HEK293 (cell line): ENCODE results near the gene TMEM50B.

Experiments used
- BCL11A ChIP-seq: fragments of 450-650 bp; formaldehyde crosslinking; IDR thresholded peaks from 2 replicates; pipeline ENCODE4 v1.5.1; 2016; ENCODE audit warnings: low read depth, missing biosample characterization, missing genetic modification characterization
- KLF17 ChIP-seq: fragments of 450-650 bp; formaldehyde crosslinking; IDR thresholded peaks from 2 replicates; pipeline ENCODE4 v1.5.1; 2016; ENCODE audit warnings: missing biosample characterization, missing genetic modification characterization
- KLF8 ChIP-seq: fragments of 450-650 bp; formaldehyde crosslinking; IDR thresholded peaks from 2 replicates; pipeline ENCODE4 v1.5.1; 2016; ENCODE audit warnings: missing biosample characterization, missing genetic modification characterization
- MZF1 ChIP-seq: fragments of 450-650 bp; formaldehyde crosslinking; IDR thresholded peaks from 2 replicates; pipeline ENCODE4 v1.5.1; 2017; ENCODE audit warnings: missing biosample characterization, missing genetic modification characterization, borderline replicate concordance
- PRDM2 ChIP-seq: fragments of 450-650 bp; formaldehyde crosslinking; IDR thresholded peaks from 2 replicates; pipeline ENCODE4 v1.5.1; 2016; ENCODE audit warnings: missing biosample characterization, missing genetic modification characterization, borderline replicate concordance
- TSHZ1 ChIP-seq: fragments of 450-650 bp; formaldehyde crosslinking; IDR thresholded peaks from 2 replicates; pipeline ENCODE4 v1.5.1; 2016; ENCODE audit warnings: missing biosample characterization, missing genetic modification characterization, borderline replicate concordance
- WT1 ChIP-seq: fragments of 450-650 bp; formaldehyde crosslinking; IDR thresholded peaks from 2 replicates; pipeline ENCODE4 v1.5.1; 2016; ENCODE audit warnings: missing biosample characterization, missing genetic modification characterization
- ZBTB17 ChIP-seq: fragments of 450-650 bp; formaldehyde crosslinking; IDR thresholded peaks from 2 replicates; pipeline ENCODE4 v1.5.1; 2016; ENCODE audit warnings: missing biosample characterization, missing genetic modification characterization
- ZBTB6 ChIP-seq: fragments of 450-650 bp; formaldehyde crosslinking; IDR thresholded peaks from 2 replicates; pipeline ENCODE4 v1.5.1; 2017; ENCODE audit warnings: missing biosample characterization, missing genetic modification characterization
- ZEB2 ChIP-seq: fragments of 450-650 bp; formaldehyde crosslinking; IDR thresholded peaks from 2 replicates; pipeline ENCODE4 v1.5.1; 2016; ENCODE audit warnings: missing biosample characterization, missing genetic modification characterization
- ZNF121 ChIP-seq: fragments of 450-650 bp; formaldehyde crosslinking; IDR thresholded peaks from 2 replicates; pipeline ENCODE4 v1.5.1; 2016; ENCODE audit warnings: missing biosample characterization, missing genetic modification characterization
- ZNF175 ChIP-seq: fragments of 450-650 bp; formaldehyde crosslinking; IDR thresholded peaks from 2 replicates; pipeline ENCODE4 v1.5.1; 2016; ENCODE audit warnings: missing biosample characterization, missing genetic modification characterization
- ZNF221 ChIP-seq: fragments of 450-650 bp; formaldehyde crosslinking; IDR thresholded peaks from 2 replicates; pipeline ENCODE4 v1.5.1; 2017; ENCODE audit warnings: missing biosample characterization, missing genetic modification characterization, borderline replicate concordance
- ZNF248 ChIP-seq: fragments of 450-650 bp; formaldehyde crosslinking; IDR thresholded peaks from 2 replicates; pipeline ENCODE4 v1.5.1; 2017; ENCODE audit warnings: missing biosample characterization, missing genetic modification characterization
- ZNF26 ChIP-seq: fragments of 450-650 bp; formaldehyde crosslinking; IDR thresholded peaks from 2 replicates; pipeline ENCODE4 v1.5.1; 2016; ENCODE audit warnings: missing biosample characterization, missing genetic modification characterization
- ZNF280C ChIP-seq: fragments of 450-650 bp; formaldehyde crosslinking; IDR thresholded peaks from 2 replicates; pipeline ENCODE4 v1.5.1; 2016; ENCODE audit warnings: missing biosample characterization, missing genetic modification characterization
- ZNF473 ChIP-seq: fragments of 450-650 bp; formaldehyde crosslinking; IDR thresholded peaks from 2 replicates; pipeline ENCODE4 v1.5.1; 2017; ENCODE audit warnings: missing biosample characterization, missing genetic modification characterization
- ZNF513 ChIP-seq: fragments of 450-650 bp; IDR thresholded peaks from 2 replicates; pipeline ENCODE4 v1.5.1; 2018; ENCODE audit warnings: missing biosample characterization, missing genetic modification characterization
- ZNF571 ChIP-seq: fragments of 450-650 bp; formaldehyde crosslinking; IDR thresholded peaks from 2 replicates; pipeline ENCODE4 v1.5.0; 2017; ENCODE audit warnings: missing biosample characterization, missing genetic modification characterization
- ZNF785 ChIP-seq: fragments of 450-650 bp; formaldehyde crosslinking; IDR thresholded peaks from 2 replicates; pipeline ENCODE4 v1.5.1; 2016; ENCODE audit warnings: missing biosample characterization, missing genetic modification characterization
- ZNF830 ChIP-seq: fragments of 450-650 bp; IDR thresholded peaks from 2 replicates; pipeline ENCODE4 v1.5.0; 2018; ENCODE audit warnings: missing biosample characterization, missing genetic modification characterization, low read depth, mild to moderate bottlenecking, moderate library complexity

Gene TMEM50B

GRCh38 chr21:33403786-33404585, 75.8 kb downstream of the TMEM50B start (continued):
- no peak for TF ChIP-seq TSHZ1 (tag by site-specific recombination)
- no peak for TF ChIP-seq ZNF571 (tag by site-specific recombination)
- TF ChIP-seq ZNF121: no peak; the same call in 1 of the 2 replicates
- TF ChIP-seq ZNF175 (tag by site-specific recombination): no peak
- TF ChIP-seq WT1 (tag by site-specific recombination): peak; percentile 64; the same call in 1 of the 2 replicates
- TF ChIP-seq ZBTB17 (tag by site-specific recombination): peak; percentile 73
- no peak for TF ChIP-seq PRDM2 (tag by site-specific recombination)
- no peak for TF ChIP-seq ZNF830
- no peak for TF ChIP-seq ZNF473 (tag by site-specific recombination)
- TF ChIP-seq ZNF513 (tag by site-specific recombination): no peak
- TF ChIP-seq ZNF221 (tag by site-specific recombination): no peak
- peak; percentile 66; the same call in 1 of the 2 replicates for TF ChIP-seq ZEB2 (tag by site-specific recombination)
- TF ChIP-seq ZBTB6: peak; percentile 66; the same call in 1 of the 2 replicates
- TF ChIP-seq KLF17 (tag by site-specific recombination): no peak
- TF ChIP-seq ZNF248 (tag by site-specific recombination): no peak
- TF ChIP-seq MZF1 (tag by site-specific recombination): no peak
- TF ChIP-seq ZNF785 (tag by site-specific recombination): no peak
- no peak for TF ChIP-seq ZNF26
- no peak for TF ChIP-seq BCL11A (tag by site-specific recombination)
- TF ChIP-seq ZNF280C (tag by site-specific recombination): no peak
- no peak; the same call in 1 of the 2 replicates for TF ChIP-seq KLF8 (tag by site-specific recombination)
